GM18519 (cell line): ENCODE results near the gene RAB14.
A peak's percentile ranks its signal among the peaks of the same experiment; 100 is the strongest.

Source experiments
- ATAC-seq: cut with Tn5 transposase; IDR thresholded peaks from one replicate; pipeline ENCODE4 v1.9.1; 2021; ENCODE audit warnings: mild to moderate bottlenecking, moderate library complexity; ENCODE audit not compliant: unreplicated experiment, low FRiP score

Gene RAB14

DNA sequence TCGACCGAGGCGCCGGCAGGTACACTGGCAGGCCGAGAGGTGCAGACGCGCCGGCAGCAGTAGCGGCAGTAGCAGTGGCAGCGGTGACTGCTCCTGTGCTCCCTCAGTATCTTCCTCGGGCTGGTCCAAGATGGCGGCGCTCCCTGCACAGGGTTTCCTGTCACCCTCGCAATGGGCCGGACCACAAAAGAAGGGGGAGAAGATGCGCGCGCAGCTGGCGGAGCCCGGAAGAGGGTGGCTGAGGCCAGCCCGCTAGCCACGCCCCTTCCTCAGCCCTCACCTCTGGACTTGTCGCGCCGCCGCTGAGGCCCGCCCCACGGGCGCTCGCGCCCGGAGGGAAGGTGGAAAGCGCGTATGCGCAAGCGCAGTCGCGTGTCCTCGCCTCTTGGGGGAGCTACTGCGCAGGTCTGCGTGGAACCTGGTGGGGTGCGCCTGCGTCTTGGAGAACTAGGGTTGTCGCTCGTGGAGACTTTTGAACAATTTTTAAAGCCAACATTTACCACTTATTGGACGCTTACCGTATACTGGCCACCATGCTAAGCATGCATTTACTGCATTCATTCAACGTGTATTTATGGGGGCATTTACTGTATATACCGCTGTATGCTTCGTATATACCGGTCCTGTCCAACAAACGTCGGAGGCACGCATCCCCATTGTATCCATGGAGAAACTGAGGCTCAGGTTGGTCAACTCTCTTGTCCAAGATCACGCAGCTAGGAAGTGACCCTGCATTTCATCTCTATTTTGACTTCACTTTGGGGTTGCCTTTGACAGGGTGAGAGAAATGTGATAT, at the start of gene RAB14:
Gene RAB14, minus strand, starts transcription at position 132 of the 796 bp plus-strand sequence. CDS start 8,457 bp downstream, outside the sequence.
- ATAC-seq: peak; percentile 74

- no peak for ATAC-seq
Observed at GRCh38 chr9:121249563-121249962, 47.9 kb upstream of the RAB14 start.

DNA sequence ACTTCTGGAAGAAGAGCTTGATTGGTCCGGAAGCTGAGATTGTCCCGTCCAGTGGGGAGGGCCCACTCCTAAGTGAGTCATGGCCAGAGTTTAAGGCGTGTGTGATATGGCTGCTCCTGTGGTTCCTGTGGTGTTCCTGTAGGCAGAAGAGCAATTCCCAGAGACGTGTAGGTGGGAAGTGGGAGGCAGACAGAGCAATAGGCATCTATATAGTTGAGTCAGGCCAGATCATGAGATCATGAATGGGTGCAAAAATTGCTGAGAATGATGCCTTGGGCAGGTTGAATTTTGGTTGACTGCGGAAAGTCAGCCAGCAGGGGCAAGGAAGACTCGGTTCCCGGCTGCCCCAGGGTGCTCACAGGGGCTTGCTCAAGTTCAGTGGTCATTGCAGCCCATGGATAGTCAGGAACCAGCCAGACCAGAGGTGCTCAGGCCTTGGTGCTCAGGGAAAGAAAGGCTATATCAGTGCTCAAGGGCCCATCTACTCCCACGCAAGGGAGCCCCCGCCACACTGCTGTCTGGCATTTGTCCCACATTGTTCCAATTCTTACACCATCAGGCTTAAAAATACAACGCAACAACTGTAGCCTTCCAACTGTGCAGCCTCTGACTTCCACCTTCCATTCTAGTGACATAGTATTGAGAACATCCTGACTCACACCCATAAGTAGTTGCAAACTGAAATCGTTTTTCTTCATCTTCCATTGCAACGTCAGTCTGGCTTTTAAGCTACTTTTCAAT, 45.3 kb upstream of the RAB14 start:
- no peak for ATAC-seq

DNA sequence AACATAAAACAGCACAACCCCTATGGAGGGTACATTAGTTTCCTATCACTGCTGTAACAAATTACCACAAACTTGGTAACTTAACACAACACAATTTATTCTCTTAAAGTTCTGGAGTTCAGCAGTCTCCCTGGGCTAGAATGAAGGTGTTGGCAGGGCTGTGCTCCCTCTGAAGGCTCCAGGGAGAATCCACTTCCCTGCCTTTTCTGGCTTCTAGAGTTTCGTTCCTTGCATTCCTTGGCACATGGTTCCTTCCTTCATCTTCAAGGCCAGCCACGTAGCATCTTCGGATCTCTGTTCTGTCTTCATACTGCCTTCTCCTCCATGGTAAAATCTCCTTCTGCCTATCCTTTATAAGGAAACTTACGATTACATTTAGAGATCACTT, 41.3 kb upstream of the RAB14 start:
- ATAC-seq: no peak

GRCh38 chr9:121242219-121242958, 40.7 kb upstream of the RAB14 start:
- ATAC-seq: no peak

GRCh38 chr9:121240472-121241135, 38.9 kb upstream of the RAB14 start:
- no peak for ATAC-seq

GRCh38 chr9:121239851-121240250, 38.2 kb upstream of the RAB14 start:
- no peak for ATAC-seq

GRCh38 chr9:121239071-121239470, 37.4 kb upstream of the RAB14 start:
- no peak for ATAC-seq

GRCh38 chr9:121237916-121238315, 36.2 kb upstream of the RAB14 start:
- ATAC-seq: no peak

GRCh38 chr9:121235512-121235911, 33.8 kb upstream of the RAB14 start:
- no peak for ATAC-seq

- ATAC-seq: no peak
Observed at GRCh38 chr9:121234832-121235161, 33.1 kb upstream of the RAB14 start.

- no peak for ATAC-seq
Observed at GRCh38 chr9:121233906-121234831, 32.5 kb upstream of the RAB14 start.

DNA sequence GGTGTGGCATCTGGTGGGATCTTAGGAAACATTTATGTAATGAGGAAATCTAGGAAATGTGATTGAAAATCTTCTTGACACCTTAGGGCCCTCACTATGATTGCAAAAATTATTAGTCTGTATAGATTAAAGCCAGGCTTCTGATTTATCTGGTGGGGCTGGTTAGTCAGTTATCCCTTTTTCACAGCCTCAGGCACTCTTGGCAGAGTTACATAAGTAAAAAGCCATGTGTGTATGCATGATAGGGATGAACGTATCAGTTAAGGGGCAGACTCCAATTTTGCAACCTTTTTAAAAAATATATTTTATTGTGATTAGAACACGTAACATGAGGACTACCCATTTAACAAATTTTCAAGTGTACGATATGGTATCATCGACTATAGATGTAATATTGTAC, 30.6 kb upstream of the RAB14 start:
- no peak for ATAC-seq

GRCh38 chr9:121230256-121230655, 28.6 kb upstream of the RAB14 start:
- no peak for ATAC-seq

GRCh38 chr9:121227862-121228261, 26.2 kb upstream of the RAB14 start:
- no peak for ATAC-seq

DNA sequence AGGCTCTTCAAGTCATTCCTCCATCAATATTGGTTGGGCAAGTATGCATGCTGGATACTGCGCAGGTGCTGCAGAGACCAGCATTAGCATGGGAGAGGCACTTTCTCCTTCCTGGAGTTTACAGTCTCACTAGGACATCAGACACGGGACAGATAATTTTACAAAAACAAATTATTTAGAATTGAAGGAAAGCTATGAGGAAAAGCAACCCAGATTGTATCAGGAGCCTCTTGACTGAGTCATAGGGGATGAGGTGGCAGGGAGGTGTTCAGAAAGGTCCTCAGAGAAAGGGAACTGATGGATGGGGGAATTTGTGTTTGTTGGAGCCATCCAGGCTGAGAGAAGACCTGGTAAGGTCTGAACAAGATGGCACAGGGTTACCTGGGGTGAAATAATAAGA, 24.5 kb upstream of the RAB14 start:
- no peak for ATAC-seq

GRCh38 chr9:121225240-121225639, 23.6 kb upstream of the RAB14 start:
- ATAC-seq: no peak

DNA sequence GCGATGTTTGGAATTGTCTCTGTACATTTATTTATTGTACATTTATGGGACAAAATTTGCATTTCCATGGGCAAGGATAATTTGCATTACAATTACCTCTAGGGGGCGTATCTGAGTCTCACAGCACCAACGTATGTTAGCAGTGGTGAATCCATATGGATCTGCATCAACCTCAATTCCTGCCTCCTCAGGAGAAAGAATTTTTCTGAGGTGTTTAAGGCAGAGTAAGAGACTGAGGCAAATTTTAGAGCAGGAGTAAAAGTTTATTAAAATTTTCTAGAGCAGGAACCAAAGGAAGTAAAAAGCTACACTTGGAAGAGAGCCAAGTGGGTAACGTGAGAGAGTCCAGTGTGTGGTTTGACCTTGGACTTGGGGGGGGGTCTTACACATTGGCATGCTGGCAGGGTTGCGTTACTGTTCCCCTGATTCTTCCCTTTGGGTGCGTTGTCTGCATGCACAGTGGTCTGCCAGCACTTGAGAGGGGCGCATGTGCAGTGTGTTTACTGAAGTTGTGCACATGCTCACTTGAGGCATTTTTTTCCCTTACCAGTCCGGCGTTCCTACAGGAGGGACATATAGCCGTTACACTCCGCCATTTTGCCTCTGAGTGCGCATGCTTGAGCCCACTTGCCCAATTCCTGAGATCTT, 21.0 kb upstream of the RAB14 start:
- no peak for ATAC-seq

DNA sequence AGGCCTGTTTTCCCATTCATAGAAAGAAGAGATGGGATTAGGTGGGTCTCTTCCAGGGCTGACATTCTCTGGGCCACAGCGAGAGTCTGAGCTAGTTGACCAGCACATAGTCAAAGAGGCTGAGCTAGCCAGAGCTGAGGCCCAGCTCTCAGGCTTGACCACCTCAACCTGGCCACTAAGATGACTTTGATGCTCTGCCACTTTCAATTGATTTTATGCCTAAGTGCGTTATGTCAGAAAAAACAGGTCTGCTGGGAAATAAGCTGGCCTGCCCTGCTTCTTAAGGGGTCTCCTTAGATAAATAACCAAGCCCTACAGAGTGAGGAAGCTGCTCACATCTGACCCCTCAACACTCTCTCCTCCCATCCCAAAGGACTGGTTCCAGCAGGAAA, 20.0 kb upstream of the RAB14 start:
- no peak for ATAC-seq
